ENCODE results near the gene RBM25.

Gene RBM25

DNA sequence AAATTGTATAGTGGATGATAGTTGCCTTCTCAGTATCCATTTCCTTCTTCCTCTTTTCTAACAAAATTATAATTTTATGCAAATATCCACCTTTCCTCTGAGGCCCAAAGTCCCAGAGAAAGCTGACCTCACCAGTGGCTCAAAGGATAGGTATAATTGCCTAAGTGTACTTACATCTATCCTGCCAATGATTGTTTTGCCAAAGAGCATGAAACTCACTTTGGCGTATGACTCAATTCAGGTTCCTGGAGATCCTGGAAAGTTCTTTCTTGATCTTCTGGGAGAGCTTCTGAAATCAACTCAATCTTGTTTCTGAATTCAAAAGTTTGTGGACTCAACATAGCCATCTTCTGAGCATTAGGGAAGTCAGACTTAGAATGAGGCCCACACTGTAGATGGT, 10.5 kb upstream of the RBM25 start:
- TF ChIP-seq POLR2A (IDR thresholded peaks at IDR 0.05; ENCODE audit: low read depth, low read length) (no peak), TAF1 (IDR thresholded peaks at IDR 0.05; ENCODE audit: borderline replicate concordance, low read depth, low read length) (no peak), POLR2AphosphoS5 (IDR thresholded peaks at IDR 0.05; ENCODE audit: low read depth, low read length) (no peak)
- FAIRE-seq (no peak), DNase-seq (ENCODE audit: insufficient read length) (no peak)

DNA sequence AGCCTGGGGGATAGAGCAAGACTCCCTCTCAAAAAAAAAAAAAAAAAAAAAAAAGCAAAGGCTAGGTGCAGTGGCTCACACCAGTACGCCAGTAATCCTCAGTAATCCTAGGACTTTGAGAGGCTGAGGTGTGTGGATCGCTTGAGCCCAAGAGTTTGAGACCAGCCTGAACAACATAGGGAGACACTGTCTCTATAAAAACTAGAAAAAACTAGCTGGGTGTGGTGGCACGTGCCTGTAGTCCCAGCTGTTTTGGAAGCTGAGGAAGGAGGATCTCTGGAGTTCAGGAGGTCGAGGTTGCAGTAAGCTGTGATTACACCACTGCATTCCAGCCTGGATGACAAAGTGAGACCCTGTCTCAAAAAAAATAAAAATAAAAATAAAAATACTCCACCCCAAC, 8.9 kb upstream of the RBM25 start:
- DNase-seq (ENCODE audit: insufficient read length): no peak
- TF ChIP-seq POLR2AphosphoS5 (IDR thresholded peaks at IDR 0.05; ENCODE audit: low read depth, low read length) (no peak), TAF1 (IDR thresholded peaks at IDR 0.05; ENCODE audit: borderline replicate concordance, low read depth, low read length) (no peak), POLR2A (IDR thresholded peaks at IDR 0.05; ENCODE audit: low read depth, low read length) (no peak)
- FAIRE-seq: no peak

DNA sequence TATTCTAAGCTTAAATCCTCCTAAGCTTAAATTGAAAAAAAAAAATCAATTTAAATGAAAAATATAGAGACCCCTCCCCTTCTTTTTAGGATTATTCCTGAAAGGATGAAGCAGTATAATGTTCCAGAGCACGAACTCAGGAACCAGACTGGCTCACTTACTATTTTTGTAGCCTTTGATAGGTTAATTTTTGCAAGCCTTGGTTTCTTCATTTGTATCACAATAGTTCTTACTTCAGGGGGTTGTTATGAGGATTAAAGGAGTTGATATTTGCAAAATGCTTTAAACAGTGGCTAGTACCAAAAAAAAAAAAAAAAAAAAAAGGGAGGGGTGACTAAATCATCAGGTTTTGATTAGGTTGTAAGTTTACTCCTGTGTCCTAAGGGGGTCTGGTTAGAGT, 3.1 kb upstream of the RBM25 start:
- FAIRE-seq: no peak
- TF ChIP-seq POLR2A (IDR thresholded peaks at IDR 0.05; ENCODE audit: low read depth, low read length) (no peak), POLR2AphosphoS5 (IDR thresholded peaks at IDR 0.05; ENCODE audit: low read depth, low read length) (no peak), TAF1 (IDR thresholded peaks at IDR 0.05; ENCODE audit: borderline replicate concordance, low read depth, low read length) (no peak)
- DNase-seq (ENCODE audit: insufficient read length): no peak

DNA sequence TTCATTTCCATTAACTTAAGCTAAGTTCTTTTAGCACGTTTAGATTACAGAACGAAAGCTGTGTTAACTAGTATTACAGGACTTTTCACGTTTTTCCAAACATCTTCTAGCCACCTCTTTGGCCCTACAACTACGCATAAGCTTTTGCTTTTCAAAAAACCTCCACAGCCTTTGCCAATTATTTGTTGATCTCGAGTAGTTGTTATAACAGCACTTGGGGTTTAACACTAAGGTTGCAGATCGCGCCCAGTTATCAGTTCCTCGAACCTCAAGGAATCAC, 450 bp upstream of the RBM25 start:
- DNase-seq (ENCODE audit: insufficient read length): no peak
- TF ChIP-seq TAF1 (IDR thresholded peaks at IDR 0.05; ENCODE audit: borderline replicate concordance, low read depth, low read length) (no peak), POLR2A (IDR thresholded peaks at IDR 0.05; ENCODE audit: low read depth, low read length) (no peak), POLR2AphosphoS5 (IDR thresholded peaks at IDR 0.05; ENCODE audit: low read depth, low read length) (no peak)
- no peak for FAIRE-seq

DNA sequence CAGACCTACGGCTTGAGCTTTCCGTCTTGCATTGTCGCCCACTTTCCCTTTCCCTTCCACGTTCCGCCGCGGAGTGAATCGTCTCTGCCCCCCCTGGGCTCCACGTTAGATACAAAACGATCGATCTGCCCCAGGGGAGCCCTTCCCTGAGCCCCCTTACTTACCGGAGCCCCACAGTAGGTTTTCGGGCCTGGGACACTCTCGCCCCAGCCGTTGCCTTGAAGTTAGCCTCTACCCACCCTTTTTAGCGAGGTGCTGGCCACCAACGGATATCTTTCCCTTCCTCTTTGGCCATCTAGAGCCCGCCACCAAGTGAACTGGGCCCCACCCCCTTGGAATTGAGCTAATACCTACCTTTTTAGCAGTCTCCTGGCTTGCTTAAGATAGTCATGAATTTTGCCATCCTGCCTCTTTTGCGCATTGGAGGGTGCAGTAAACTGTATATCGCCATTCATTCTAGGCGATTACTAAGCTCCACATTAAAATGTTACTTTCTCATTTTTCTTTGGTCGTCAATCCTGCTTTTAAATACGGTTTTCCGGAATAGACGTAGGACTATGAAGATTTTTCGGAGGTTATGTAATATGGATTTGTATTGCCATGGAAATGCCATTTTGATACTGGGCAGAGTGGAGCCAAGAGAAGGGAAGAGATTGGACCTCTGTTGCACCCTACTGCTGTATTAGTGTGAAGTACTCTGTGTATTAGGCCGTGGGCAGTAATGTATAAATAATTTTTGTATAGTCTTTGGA, 764 bp downstream of the RBM25 start:
- no peak for DNase-seq (ENCODE audit: insufficient read length)
- TF ChIP-seq POLR2A (IDR thresholded peaks at IDR 0.05; ENCODE audit: low read depth, low read length) (no peak), TAF1 (IDR thresholded peaks at IDR 0.05; ENCODE audit: borderline replicate concordance, low read depth, low read length) (no peak), POLR2AphosphoS5 (IDR thresholded peaks at IDR 0.05; ENCODE audit: low read depth, low read length) (no peak)
- FAIRE-seq: peak; percentile 71

DNA sequence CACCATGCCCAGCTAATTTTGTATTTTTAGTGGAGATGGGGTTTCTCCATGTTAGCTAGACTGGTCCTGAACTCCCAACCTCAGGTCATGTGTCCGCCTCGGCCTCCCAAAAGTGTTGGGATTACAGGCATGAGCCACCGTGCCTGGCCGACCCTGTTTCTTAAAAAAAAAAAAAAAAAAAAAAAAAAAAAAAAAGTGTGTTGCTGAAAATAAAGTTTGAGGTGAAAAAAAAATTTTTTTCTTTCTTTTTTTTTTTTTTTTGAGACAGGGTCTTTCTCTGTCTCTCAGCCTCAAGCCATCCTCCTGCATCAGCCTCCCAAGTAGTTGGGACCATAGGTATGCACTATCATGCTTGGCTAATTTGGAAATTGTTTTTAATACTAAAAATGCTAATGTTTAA, 11.3 kb downstream of the RBM25 start:
- TF ChIP-seq TAF1 (IDR thresholded peaks at IDR 0.05; ENCODE audit: borderline replicate concordance, low read depth, low read length) (no peak), POLR2A (IDR thresholded peaks at IDR 0.05; ENCODE audit: low read depth, low read length) (no peak), POLR2AphosphoS5 (IDR thresholded peaks at IDR 0.05; ENCODE audit: low read depth, low read length) (no peak)
- FAIRE-seq (no peak), DNase-seq (ENCODE audit: insufficient read length) (no peak)

DNA sequence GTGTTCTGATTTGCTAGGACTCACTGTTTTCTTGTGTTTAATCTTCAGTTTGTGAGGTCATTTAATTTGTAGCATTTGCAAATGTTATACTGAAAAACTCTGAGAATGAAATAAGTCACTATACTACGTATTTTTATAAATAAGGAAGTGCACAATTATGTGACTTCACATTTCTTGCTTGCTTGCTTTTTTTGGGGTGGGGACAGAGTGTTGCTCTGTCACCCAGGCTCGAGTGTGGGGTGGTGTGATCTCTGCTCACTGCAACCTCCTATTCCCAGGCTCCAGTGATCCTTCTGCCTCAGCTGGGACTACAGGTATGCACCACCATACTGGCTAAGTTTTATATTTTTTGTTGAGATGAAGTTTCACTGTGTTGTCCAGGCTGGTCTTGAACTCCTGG, 32.7 kb downstream of the RBM25 start:
- TF ChIP-seq POLR2AphosphoS5 (IDR thresholded peaks at IDR 0.05; ENCODE audit: low read depth, low read length): no peak
- no peak for TF ChIP-seq TAF1 (IDR thresholded peaks at IDR 0.05; ENCODE audit: borderline replicate concordance, low read depth, low read length)
- no peak for TF ChIP-seq POLR2A (IDR thresholded peaks at IDR 0.05; ENCODE audit: low read depth, low read length)
- FAIRE-seq: no peak
- no peak for DNase-seq (ENCODE audit: insufficient read length)

DNA sequence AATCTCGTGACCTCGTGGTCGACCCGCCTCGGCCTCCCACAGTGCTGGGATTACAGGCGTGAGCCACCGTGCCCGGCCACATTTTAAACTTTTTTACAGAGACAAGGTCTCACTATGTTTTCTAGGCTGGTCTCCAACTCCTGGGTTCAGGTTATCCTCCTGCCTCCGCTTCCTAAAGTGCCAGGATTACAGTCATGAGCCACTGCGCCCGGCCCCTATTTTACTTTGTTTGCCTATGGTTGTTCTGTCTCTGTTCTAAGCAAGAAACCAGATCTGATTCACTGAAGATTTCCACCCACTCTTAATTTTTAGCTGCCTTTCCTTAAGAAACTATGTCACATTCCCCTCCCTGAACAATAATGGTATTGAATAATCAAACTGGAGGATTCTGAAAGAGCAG, 39.1 kb downstream of the RBM25 start:
- FAIRE-seq (no peak), DNase-seq (ENCODE audit: insufficient read length) (no peak)
- TF ChIP-seq POLR2A (IDR thresholded peaks at IDR 0.05; ENCODE audit: low read depth, low read length) (no peak), TAF1 (IDR thresholded peaks at IDR 0.05; ENCODE audit: borderline replicate concordance, low read depth, low read length) (no peak), POLR2AphosphoS5 (IDR thresholded peaks at IDR 0.05; ENCODE audit: low read depth, low read length) (no peak)

DNA sequence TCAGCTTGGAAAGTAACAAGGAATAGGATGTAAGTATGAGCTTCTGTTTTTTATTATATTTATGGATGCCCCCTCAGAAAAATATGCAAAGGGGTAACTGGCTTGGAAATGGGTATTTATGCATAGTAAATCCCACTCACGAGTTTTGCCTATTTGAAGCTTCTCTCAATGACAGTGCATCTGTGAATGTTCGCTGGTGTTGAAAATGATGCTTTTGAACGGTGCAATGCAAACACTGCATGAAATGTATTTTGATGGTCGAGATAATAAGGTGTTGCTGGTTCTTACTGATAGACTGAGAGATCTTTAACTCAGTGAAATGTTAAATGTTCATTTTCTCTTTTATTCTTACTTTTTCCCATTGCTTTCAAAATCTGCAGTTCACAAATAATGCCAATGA, 42.0 kb downstream of the RBM25 start:
- TF ChIP-seq TAF1 (IDR thresholded peaks at IDR 0.05; ENCODE audit: borderline replicate concordance, low read depth, low read length) (no peak), POLR2A (IDR thresholded peaks at IDR 0.05; ENCODE audit: low read depth, low read length) (no peak), POLR2AphosphoS5 (IDR thresholded peaks at IDR 0.05; ENCODE audit: low read depth, low read length) (no peak)

DNA sequence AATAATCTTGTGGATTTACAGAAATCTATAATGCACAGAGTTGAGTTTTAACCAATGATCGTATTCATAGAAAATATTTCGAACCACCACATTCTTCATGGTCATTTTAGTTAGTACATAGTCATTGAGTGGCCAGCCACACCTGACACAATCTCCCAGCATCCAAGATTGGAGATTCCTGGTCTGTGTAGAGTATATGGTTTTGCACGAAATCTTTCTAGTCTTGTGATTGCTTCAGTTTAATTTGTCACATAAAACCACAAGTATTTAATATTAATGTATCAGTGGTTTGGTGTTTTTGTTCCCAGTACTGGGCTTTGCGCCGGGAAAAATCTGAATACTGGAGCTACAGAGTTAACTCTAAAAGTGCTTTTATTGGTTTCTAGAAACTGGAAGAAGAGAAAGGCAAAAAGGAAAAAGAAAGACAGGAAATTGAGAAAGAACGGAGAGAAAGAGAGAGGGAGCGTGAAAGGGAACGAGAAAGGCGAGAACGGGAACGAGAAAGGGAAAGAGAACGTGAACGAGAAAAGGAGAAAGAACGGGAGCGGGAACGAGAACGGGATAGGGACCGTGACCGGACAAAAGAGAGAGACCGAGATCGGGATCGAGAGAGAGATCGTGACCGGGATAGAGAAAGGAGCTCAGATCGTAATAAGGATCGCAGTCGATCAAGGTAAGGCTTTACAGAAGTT, 44.6 kb downstream of the RBM25 start:
- no peak for FAIRE-seq

More for the DNA sequence above, 42.0 kb downstream of the RBM25 start:
- FAIRE-seq (no peak), DNase-seq (ENCODE audit: insufficient read length) (no peak)

DNA sequence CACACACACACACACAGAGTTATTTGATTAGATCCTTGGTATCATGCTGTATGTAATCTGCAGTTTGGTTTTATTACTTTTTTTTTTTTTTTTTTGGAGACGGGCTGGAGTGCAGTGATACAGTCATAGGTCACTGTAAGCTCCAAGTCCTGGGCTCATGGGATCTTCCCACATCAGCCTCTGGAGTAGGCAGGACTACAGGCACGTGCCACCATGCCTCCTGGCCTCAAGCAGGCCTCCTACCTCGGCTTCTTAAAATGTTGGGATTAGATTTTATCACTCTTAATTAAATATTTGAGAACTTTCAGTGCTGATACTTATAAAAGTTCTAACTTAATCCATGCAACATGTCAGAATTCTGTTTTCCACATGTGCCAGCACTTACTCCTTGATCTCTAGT, 46.7 kb downstream of the RBM25 start:
- TF ChIP-seq POLR2A (IDR thresholded peaks at IDR 0.05; ENCODE audit: low read depth, low read length) (no peak), POLR2AphosphoS5 (IDR thresholded peaks at IDR 0.05; ENCODE audit: low read depth, low read length) (no peak), TAF1 (IDR thresholded peaks at IDR 0.05; ENCODE audit: borderline replicate concordance, low read depth, low read length) (no peak)
- DNase-seq (ENCODE audit: insufficient read length) (no peak), FAIRE-seq (no peak)

More for the DNA sequence above, 44.6 kb downstream of the RBM25 start:
- 0 out of 2 replicates have a peak, but pooled peaks have one; percentile 38 for TF ChIP-seq POLR2AphosphoS5 (IDR thresholded peaks at IDR 0.05; ENCODE audit: low read depth, low read length)
- no peak for TF ChIP-seq POLR2A (IDR thresholded peaks at IDR 0.05; ENCODE audit: low read depth, low read length)
- no peak for DNase-seq (ENCODE audit: insufficient read length)

DNA sequence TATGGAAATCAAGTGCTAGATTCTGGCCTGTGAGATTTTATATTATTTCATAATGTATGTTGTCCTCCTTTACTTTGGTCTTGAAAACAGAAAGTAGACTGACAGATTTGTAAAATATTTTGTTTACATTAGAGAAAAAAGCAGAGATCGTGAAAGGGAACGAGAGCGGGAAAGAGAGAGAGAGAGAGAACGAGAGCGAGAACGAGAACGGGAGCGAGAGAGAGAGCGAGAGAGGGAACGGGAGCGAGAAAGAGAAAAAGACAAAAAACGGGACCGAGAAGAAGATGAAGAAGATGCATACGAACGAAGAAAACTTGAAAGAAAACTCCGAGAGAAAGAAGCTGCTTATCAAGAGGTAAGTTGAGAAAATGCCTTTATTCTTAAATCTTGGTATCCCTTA, 47.4 kb downstream of the RBM25 start:
- no peak for TF ChIP-seq POLR2AphosphoS5 (IDR thresholded peaks at IDR 0.05; ENCODE audit: low read depth, low read length)
- no peak for TF ChIP-seq POLR2A (IDR thresholded peaks at IDR 0.05; ENCODE audit: low read depth, low read length)
- TF ChIP-seq TAF1 (IDR thresholded peaks at IDR 0.05; ENCODE audit: borderline replicate concordance, low read depth, low read length): no peak
- no peak for FAIRE-seq
- DNase-seq (ENCODE audit: insufficient read length): no peak

Measured in GM12892 (cell line).